Skin of body (tissue), 2 donors: ENCODE results near the gene CARD19. TPM values are rescaled to one million over a fixed set of nuclear protein-coding genes. Genes with fewer than 3 reads are reported as not detected.

Experiments
- DNase-seq: peaks from one replicate; lab custom pipeline; 2025; lab: John Stamatoyannopoulos, UW
- total RNA-seq: library from RNA; depleted of rRNA; stranded (reverse); fragments of >200 nt; gene quantifications from one replicate; pipeline ENCODE4 v1.2.3, GENCODE V29; 2014

The CARD19 gene, protein sequence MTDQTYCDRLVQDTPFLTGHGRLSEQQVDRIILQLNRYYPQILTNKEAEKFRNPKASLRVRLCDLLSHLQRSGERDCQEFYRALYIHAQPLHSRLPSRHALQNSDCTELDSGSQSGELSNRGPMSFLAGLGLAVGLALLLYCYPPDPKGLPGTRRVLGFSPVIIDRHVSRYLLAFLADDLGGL
- total RNA-seq, result 18.6 TPM

DNA sequence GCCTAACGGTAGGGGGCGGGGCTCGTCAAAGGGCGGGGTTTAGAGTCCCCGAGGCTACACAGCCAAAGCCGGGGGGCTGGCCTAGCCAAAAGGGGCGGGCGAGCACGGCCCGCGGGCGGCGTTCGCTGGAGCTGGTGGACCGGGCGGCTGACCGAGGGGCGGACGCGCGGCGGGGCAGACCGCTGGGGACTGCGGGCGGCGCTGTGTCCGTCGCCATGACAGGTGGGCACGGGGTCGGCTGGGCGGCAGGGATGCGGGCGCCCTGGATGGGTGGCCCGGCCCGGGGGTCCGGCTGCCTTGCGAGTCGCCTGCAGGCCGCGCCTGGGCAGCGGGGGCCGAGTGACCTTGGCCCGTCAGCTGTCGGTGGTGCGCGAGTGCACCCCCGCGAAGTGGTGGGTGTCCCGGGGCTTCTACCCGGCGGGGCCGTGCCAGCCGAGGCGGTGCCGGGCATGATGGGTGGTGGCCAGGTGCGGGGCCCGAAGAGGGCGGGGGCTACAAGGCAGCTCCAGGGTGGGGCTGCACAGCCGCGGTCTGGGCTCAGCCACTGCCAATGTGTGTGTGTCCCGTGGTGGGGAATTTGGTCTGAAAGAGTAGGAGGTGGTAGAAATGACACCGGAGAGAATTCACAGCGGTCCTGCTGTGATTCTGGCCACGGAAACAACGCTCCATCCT lies at the start of gene CARD19:
TSS of gene CARD19 (plus strand) at position 87 of the 672 bp plus-strand sequence. CDS start at position 216, 129 bp downstream.
- DNase-seq, result peak; percentile 50

GRCh38 chr9:93048566-93049448 lies 47.2 kb upstream of the CARD19 start:
- DNase-seq, result no peak

- no peak for DNase-seq
Observed at GRCh38 chr9:93049491-93049890, 46.5 kb upstream of the CARD19 start.

GRCh38 chr9:93050231-93050630 lies 45.8 kb upstream of the CARD19 start:
- DNase-seq, result no peak

DNA sequence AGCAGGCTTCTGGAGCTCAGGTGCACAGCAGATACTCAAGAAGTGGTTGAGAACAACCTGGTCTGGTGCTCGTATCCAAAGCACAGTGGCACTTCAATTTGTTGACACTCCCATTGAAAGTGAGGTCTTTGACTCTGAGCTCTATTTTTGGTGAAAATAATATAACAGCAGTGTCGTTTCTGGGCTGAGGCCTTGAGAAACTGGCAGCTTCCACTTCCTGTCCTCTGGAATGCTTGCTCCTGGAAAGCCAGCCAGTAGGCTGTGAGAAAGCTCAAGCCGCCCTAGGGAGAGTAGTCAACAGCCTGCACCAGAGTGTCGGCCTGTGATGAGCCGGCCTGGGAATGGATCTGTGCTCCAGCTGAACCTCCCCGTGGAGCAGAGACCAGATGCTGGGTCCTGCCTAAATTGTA lies 44.3 kb upstream of the CARD19 start:
- peak; percentile 63 for DNase-seq

DNA sequence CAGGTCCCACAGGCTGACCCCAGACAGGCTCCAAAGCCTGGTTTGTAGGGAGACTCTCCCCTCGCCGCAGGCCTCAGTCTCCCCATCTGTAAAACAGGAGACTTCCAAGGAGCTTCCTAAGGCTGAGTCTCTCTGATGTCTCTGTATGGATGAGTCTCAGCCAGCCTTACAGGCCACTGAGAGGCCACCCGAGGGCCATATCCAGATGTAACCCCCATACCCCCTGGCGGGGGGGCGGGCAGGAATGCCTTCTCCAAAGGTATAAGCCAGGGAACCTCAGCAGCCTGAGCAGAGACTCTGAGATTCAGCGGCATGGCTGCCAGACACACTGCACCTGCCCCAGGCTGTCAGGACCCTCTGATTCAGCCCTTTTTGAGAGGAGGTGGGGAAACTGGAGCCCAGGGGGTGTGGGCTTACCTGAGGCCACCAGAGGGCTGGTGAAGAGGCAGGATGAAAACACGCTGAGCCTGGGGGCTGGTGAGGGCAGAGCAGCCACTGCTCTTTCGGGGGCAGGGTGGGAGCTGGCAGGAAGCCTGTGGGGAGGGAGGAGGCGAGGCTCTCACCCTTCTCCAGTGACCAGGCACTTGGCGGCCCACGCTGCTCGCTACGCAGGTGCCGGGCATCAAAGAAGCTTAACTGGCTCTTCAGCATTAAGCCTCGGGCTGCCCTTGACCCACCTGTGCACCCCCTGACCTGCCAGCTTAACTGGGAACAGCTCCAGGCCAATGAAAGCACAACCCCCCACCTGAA lies 43.1 kb upstream of the CARD19 start:
- no peak for DNase-seq

- DNase-seq, result no peak
Observed at GRCh38 chr9:93053781-93054331, 42.2 kb upstream of the CARD19 start.

DNA sequence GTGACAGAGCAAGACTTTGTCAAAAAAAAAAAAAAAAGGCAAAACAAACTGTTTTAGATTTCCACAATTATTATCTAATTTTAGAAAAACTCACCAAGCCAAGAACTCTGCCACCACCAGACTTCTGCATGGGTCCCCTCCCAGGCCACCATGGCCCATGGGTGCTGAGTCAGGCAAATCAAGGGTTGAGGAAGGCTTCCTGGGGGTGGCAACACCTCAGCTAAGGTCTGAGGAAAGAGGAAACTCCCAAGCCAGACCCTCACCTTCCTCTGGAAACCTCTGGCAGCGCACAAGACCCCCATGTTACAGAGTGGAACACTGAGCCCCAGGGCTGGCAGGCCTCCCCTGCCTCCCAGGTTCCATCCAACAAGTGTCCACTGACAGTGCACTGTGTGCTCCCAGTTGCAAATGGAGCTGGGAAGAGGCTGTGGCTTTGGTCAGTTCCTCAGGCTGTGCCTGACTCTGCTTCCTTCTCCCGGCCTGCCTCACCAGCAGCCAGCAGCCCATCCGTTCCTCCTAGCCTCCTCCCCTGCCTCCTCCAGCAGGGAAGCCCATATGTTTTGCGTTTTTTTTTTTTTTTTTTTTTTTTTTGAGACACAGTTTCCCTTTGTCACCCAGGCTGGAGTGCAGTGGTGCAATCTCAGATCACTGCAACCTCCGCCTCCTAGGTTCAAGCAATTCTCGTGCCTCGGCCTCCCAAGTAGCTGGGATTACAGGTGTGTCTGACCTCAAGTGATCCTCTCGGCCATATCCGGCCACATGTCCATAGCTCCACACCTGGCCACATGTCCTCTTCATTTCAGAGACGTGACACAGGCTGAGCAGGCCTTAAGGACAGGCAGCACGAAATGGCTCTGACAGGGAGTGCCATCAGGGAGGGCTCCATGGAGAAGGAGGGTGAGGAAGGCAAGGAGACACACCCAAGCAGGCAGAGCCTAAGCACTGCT lies 41.0 kb upstream of the CARD19 start:
- no peak for DNase-seq

GRCh38 chr9:93057042-93057702 lies 38.8 kb upstream of the CARD19 start:
- no peak for DNase-seq

GRCh38 chr9:93057703-93058354 lies 38.2 kb upstream of the CARD19 start:
- DNase-seq, result no peak

GRCh38 chr9:93058355-93059010 lies 37.5 kb upstream of the CARD19 start, which contains the start of gene SUSD3:
Gene SUSD3, plus strand, starts transcription at chr9:93058701. Its CDS starts 42 bp downstream, at chr9:93058743.
- no peak for DNase-seq

GRCh38 chr9:93059011-93059714 lies 36.9 kb upstream of the CARD19 start:
- no peak for DNase-seq

DNA sequence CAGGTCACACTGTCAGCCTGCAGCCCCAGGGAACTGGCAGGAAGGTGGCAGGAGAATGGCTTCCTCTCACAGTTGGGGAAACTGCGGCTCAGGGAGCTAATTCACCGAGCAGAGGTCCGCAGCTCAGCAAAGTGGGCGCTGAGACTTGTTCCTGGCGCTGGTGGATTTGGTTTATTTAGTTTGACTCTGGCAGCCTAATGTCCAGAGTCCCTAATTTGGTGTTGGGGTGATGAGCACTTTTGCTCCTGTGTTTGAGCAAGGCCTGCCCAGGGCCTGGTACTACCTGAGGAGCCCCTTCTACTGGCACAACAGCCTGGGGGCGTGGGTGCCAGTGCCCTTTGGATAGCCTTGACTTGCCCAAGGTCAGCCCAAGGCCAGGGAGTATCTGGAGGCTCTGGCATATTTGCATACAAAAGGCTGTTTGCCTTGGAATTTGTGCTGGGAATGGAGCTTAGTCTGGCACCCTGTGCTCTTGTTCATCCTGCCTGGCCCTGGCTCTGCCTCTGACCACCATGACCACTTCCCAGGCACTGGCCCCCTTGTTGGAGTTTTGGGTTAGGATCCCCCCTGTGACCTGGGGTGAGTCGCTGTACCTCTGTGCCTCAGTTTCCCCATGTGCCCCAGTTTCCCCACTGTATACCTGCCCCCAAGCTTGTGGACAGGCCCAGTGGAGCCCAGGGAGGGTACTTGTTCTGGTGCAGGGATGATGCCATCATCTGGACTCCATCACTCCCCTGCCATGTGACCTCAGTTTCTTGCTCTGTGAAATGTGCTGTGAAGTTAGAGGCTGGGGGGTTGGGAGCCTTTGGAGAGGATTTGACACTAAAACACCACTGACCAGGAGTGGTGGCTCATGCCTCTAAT lies 36.1 kb upstream of the CARD19 start:
- no peak for DNase-seq

GRCh38 chr9:93060746-93061259 lies 35.2 kb upstream of the CARD19 start:
- no peak for DNase-seq

GRCh38 chr9:93061260-93061751 lies 34.7 kb upstream of the CARD19 start:
- no peak for DNase-seq
